OCI-LY1 (cell line): ENCODE measurements around the gene TNFAIP3.
"Not testable (repeated sequence)": the region's sequence is repeated elsewhere in the genome, so short reads cannot be mapped to it uniquely, and the experiment has no call there.

Experiments used
- H2AFZ ChIP-seq: fragments of 200-600 bp; sonication (generic), shearing (Covaris generic); 2 replicates; pipeline ENCODE4 v1.6.0; 2014; ENCODE audit warnings: antibody characterized with exemption, mild to moderate bottlenecking, low read length
- H3F3A ChIP-seq: fragments of 200-600 bp; sonication (generic), shearing (Covaris generic); 2 replicates; pipeline ENCODE4 v1.6.0; 2014; ENCODE audit warnings: mild to moderate bottlenecking, antibody characterized with exemption, low read length, moderate library complexity; ENCODE audit not compliant: insufficient read depth
- H3K27ac ChIP-seq: fragments of 200-600 bp; sonication (generic); 2 replicates; pipeline ENCODE4 v1.5.1; 2014; ENCODE audit warnings: low read length, mixed run types, mild to moderate bottlenecking, low read depth; ENCODE audit not compliant: poor library complexity, severe bottlenecking
- H3K27me3 ChIP-seq: fragments of 200-600 bp; sonication (generic); 2 replicates; pipeline ENCODE4 v1.6.0; 2014; ENCODE audit warnings: antibody characterized with exemption, mild to moderate bottlenecking, low read length, moderate library complexity; ENCODE audit not compliant: insufficient read depth
- H3K36me3 ChIP-seq: fragments of 200-600 bp; sonication (generic); 2 replicates; pipeline ENCODE4 v1.6.1; 2014; ENCODE audit warnings: mild to moderate bottlenecking, antibody characterized with exemption, low read length, moderate library complexity, mixed read lengths; ENCODE audit not compliant: insufficient read depth
- H3K4me1 ChIP-seq: fragments of 200-600 bp; sonication (generic); 2 replicates; pipeline ENCODE4 v1.5.1; 2014; ENCODE audit warnings: mild to moderate bottlenecking, low read length, moderate library complexity; ENCODE audit not compliant: insufficient read depth, severe bottlenecking
- H3K4me2 ChIP-seq: fragments of 200-600 bp; sonication (generic), shearing (Covaris generic); 2 replicates; pipeline ENCODE4 v1.6.1; 2014; ENCODE audit warnings: low read length
- H3K4me3 ChIP-seq: fragments of 200-600 bp; sonication (generic); 2 replicates; pipeline ENCODE4 v1.5.1; 2014; ENCODE audit warnings: low read length, low read depth, mild to moderate bottlenecking, mixed read lengths; ENCODE audit not compliant: poor library complexity, severe bottlenecking
- H3K79me2 ChIP-seq: fragments of 200-600 bp; shearing (Covaris generic); 2 replicates; pipeline ENCODE4 v1.6.1; 2016; ENCODE audit warnings: mixed run types, low read length, mixed read lengths; ENCODE audit not compliant: insufficient read depth
- H3K9ac ChIP-seq: fragments of 200-600 bp; sonication (generic), shearing (Covaris generic); 2 replicates; pipeline ENCODE4 v1.6.1; 2014; ENCODE audit warnings: mild to moderate bottlenecking, low read length, mixed read lengths
- H3K9me2 ChIP-seq: fragments of 200-600 bp; sonication (generic), shearing (Covaris generic); 2 replicates; pipeline ENCODE4 v1.6.1; 2014; ENCODE audit warnings: low read depth, mild to moderate bottlenecking, low read length, mixed read lengths
- H3K9me3 ChIP-seq: fragments of 200-600 bp; shearing (Covaris generic); 2 replicates; pipeline ENCODE4 v1.6.1; 2014; ENCODE audit warnings: low read length, mixed read lengths
- H4K20me1 ChIP-seq: fragments of 200-600 bp; sonication (generic), shearing (Covaris generic); 2 replicates; pipeline ENCODE4 v1.6.0; 2016; ENCODE audit warnings: mild to moderate bottlenecking, low read length; ENCODE audit not compliant: insufficient read depth
- CTCF ChIP-seq: fragments of 200-600 bp; sonication (generic), shearing (Covaris generic); IDR thresholded peaks from 2 replicates; pipeline ENCODE4 v1.5.1; 2017; ENCODE audit warnings: mild to moderate bottlenecking, antibody characterized with exemption, low read length, moderate library complexity, mixed read lengths
- EZH2 ChIP-seq: fragments of 200-600 bp; sonication (generic), shearing (Covaris generic); IDR thresholded peaks from 2 replicates; pipeline ENCODE4 v1.8.0; 2017; ENCODE audit warnings: borderline replicate concordance, mixed run types, mild to moderate bottlenecking, antibody characterized with exemption, low read length, moderate library complexity, mixed read lengths

Gene TNFAIP3

GRCh38 chr6:137883400-137884148, 16.5 kb downstream of the TNFAIP3 start:
- no peaks in the 10 kb centered on the region for H3K4me1 ChIP-seq
- no peaks in the 10 kb centered on the region for H3K9me3 ChIP-seq
- no peak overlapping the region for H3K4me2 ChIP-seq
- H3K27me3 ChIP-seq: no peaks in the 10 kb centered on the region
- peaks cover 38% of the 10 kb centered on the region for H3K36me3 ChIP-seq
- H3K79me2 ChIP-seq: no peaks in the 10 kb centered on the region
- no peak overlapping the region for H3K27ac ChIP-seq
- no peaks in the 10 kb centered on the region for H3F3A ChIP-seq
- H4K20me1 ChIP-seq: no peaks in the 10 kb centered on the region
- no peak overlapping the region for H2AFZ ChIP-seq
- H3K9me2 ChIP-seq: no peaks in the 10 kb centered on the region
- H3K4me3 ChIP-seq: no peak overlapping the region
- TF ChIP-seq CTCF (no peak), EZH2 (no peak)
- H3K9ac ChIP-seq: no peak overlapping the region

GRCh38 chr6:137884149-137884909, 17.3 kb downstream of the TNFAIP3 start:
- H3K27ac ChIP-seq: no peak overlapping the region

GRCh38 chr6:137884910-137885229, 17.8 kb downstream of the TNFAIP3 start:
- H2AFZ ChIP-seq, H3K4me2 ChIP-seq, H3K27me3 ChIP-seq, H3K9ac ChIP-seq, H3K9me3 ChIP-seq, H3F3A ChIP-seq, H4K20me1 ChIP-seq, H3K79me2 ChIP-seq, H3K4me1 ChIP-seq, H3K27ac ChIP-seq, H3K4me3 ChIP-seq, H3K9me2 ChIP-seq: not testable (repeated sequence)
- H3K36me3 ChIP-seq: peaks cover 25% of the 10 kb centered on the region

More at GRCh38 chr6:137884149-137884909, 17.3 kb downstream of the TNFAIP3 start:
- TF ChIP-seq CTCF (no peak), EZH2 (no peak)
- Histone ChIP-seq H3K4me2 (no peak overlapping the region), H3K79me2 (no peaks in the 10 kb centered on the region), H3K4me3 (no peak overlapping the region), H3K36me3 (peaks cover 30% of the 10 kb centered on the region), H3K9ac (no peak overlapping the region), H3K4me1 (no peaks in the 10 kb centered on the region), H3F3A (no peaks in the 10 kb centered on the region), H2AFZ (no peak overlapping the region), H4K20me1 (no peaks in the 10 kb centered on the region), H3K9me3 (no peaks in the 10 kb centered on the region), H3K27me3 (no peaks in the 10 kb centered on the region), H3K9me2 (no peaks in the 10 kb centered on the region)

- not testable (repeated sequence) for H3F3A ChIP-seq, H2AFZ ChIP-seq, H3K9me3 ChIP-seq, H3K9ac ChIP-seq, H3K27ac ChIP-seq, H3K9me2 ChIP-seq, H3K4me1 ChIP-seq, H3K4me2 ChIP-seq, H3K27me3 ChIP-seq, H4K20me1 ChIP-seq, H3K4me3 ChIP-seq, H3K79me2 ChIP-seq
- H3K36me3 ChIP-seq: peaks cover 12% of the 10 kb centered on the region
Measured at GRCh38 chr6:137886226-137886625, 19.2 kb downstream of the TNFAIP3 start.
